ENCODE measurements around the gene VKORC1. TPM values are rescaled to one million over a fixed set of nuclear protein-coding genes. Genes with fewer than 3 reads are reported as not detected.

The VKORC1 gene
- polyA plus RNA-seq, 1 donor, result 58.1 TPM

- DNase-seq, result no peak
Measured at GRCh38 chr16:31071861-31072260, 22.7 kb downstream of the VKORC1 start.

GRCh38 chr16:31067342-31067741 lies 27.3 kb downstream of the VKORC1 start:
- no peak for DNase-seq

GRCh38 chr16:31064882-31065461 lies 29.6 kb downstream of the VKORC1 start:
- DNase-seq, result no peak

GRCh38 chr16:31063843-31064611 lies 30.6 kb downstream of the VKORC1 start:
- DNase-seq, result no peak

- no peak for DNase-seq
Measured at GRCh38 chr16:31063495-31063842, 31.1 kb downstream of the VKORC1 start.

- no peak for DNase-seq
Measured at GRCh38 chr16:31061813-31062440, 32.7 kb downstream of the VKORC1 start.

GRCh38 chr16:31061126-31061812 lies 33.3 kb downstream of the VKORC1 start:
- DNase-seq, result no peak

- no peak for DNase-seq
Measured at GRCh38 chr16:31055613-31056012, 39.0 kb downstream of the VKORC1 start.

GRCh38 chr16:31052114-31052513 lies 42.5 kb downstream of the VKORC1 start:
- no peak for DNase-seq

GRCh38 chr16:31050280-31051030 lies 44.1 kb downstream of the VKORC1 start:
- DNase-seq, result no peak

GRCh38 chr16:31043898-31044481 lies 50.6 kb downstream of the VKORC1 start:
- DNase-seq, result no peak

- no peak for DNase-seq
Measured at GRCh38 chr16:31043352-31043751, 51.2 kb downstream of the VKORC1 start.

GRCh38 chr16:31042866-31043265 lies 51.7 kb downstream of the VKORC1 start:
- no peak for DNase-seq

Other genes with a start within 250 kb of the VKORC1 start
- 35.0 TPM for gene BCL7C, start 200.7 kb downstream of the VKORC1 start, polyA plus RNA-seq (ENCODE audit: insufficient read length)
- 6.4 TPM for gene CTF1, start 198.2 kb downstream of the VKORC1 start, polyA plus RNA-seq (ENCODE audit: insufficient read length)
- gene FBXL19, start 171.2 kb downstream of the VKORC1 start, polyA plus RNA-seq (ENCODE audit: insufficient read length), result 16.9 TPM
- 17.2 TPM for gene ORAI3, start 145.7 kb downstream of the VKORC1 start, polyA plus RNA-seq (ENCODE audit: insufficient read length)
- gene SETD1A, start 137.0 kb downstream of the VKORC1 start, polyA plus RNA-seq (ENCODE audit: insufficient read length), result 17.6 TPM
- gene HSD3B7, start 109.6 kb downstream of the VKORC1 start, polyA plus RNA-seq (ENCODE audit: insufficient read length), result 6.7 TPM
- 2.5 TPM for gene STX1B, start 84.2 kb downstream of the VKORC1 start, polyA plus RNA-seq (ENCODE audit: insufficient read length)
- 38.6 TPM for gene STX4, start 61.2 kb downstream of the VKORC1 start, polyA plus RNA-seq (ENCODE audit: insufficient read length)
- 5.1 TPM for gene ZNF668, start 20.6 kb downstream of the VKORC1 start, polyA plus RNA-seq (ENCODE audit: insufficient read length)
- gene ZNF646, start 20.4 kb downstream of the VKORC1 start, polyA plus RNA-seq (ENCODE audit: insufficient read length), result 10.3 TPM
- 1.3 TPM for gene PRSS53, start 5.9 kb downstream of the VKORC1 start, polyA plus RNA-seq (ENCODE audit: insufficient read length)
- gene BCKDK, start 13.6 kb upstream of the VKORC1 start, polyA plus RNA-seq (ENCODE audit: insufficient read length), result 33.6 TPM
- gene KAT8, start 22.9 kb upstream of the VKORC1 start, polyA plus RNA-seq (ENCODE audit: insufficient read length), result 73.8 TPM
- 54.4 TPM for gene PRSS8, start 40.9 kb upstream of the VKORC1 start, polyA plus RNA-seq (ENCODE audit: insufficient read length)
- 0.67 TPM for gene PRSS36, start 55.3 kb upstream of the VKORC1 start, polyA plus RNA-seq (ENCODE audit: insufficient read length)
- 928 TPM for gene FUS, start 85.3 kb upstream of the VKORC1 start, polyA plus RNA-seq (ENCODE audit: insufficient read length)
- 7.3 TPM for gene PYCARD, start 108.0 kb upstream of the VKORC1 start, polyA plus RNA-seq (ENCODE audit: insufficient read length)
- gene TRIM72, start 119.3 kb upstream of the VKORC1 start, polyA plus RNA-seq (ENCODE audit: insufficient read length), result 0.17 TPM
- not detected for gene PYDC1, start 122.3 kb upstream of the VKORC1 start, polyA plus RNA-seq (ENCODE audit: insufficient read length)
- gene ITGAM, start 165.2 kb upstream of the VKORC1 start, polyA plus RNA-seq (ENCODE audit: insufficient read length), result 1.5 TPM

All from left kidney (tissue), 2 donors.